ENCODE measurements around the gene TCEA3.

TCEA3 gene

GRCh38 chr1:23417570-23417969 lies 7.0 kb downstream of the TCEA3 start:
- DNase-seq (ENCODE audit: insufficient read length) (no peak), FAIRE-seq (no peak)
- no peak for TF ChIP-seq POLR2A (IDR thresholded peaks at IDR 0.05; ENCODE audit: low read depth, low read length)
- TF ChIP-seq TAF1 (IDR thresholded peaks at IDR 0.05; ENCODE audit: borderline replicate concordance, low read depth, low read length), result no peak
- no peak for TF ChIP-seq POLR2AphosphoS5 (IDR thresholded peaks at IDR 0.05; ENCODE audit: low read depth, low read length)

GRCh38 chr1:23416964-23417363 lies 7.6 kb downstream of the TCEA3 start:
- TF ChIP-seq TAF1 (IDR thresholded peaks at IDR 0.05; ENCODE audit: borderline replicate concordance, low read depth, low read length) (no peak), POLR2AphosphoS5 (IDR thresholded peaks at IDR 0.05; ENCODE audit: low read depth, low read length) (no peak), POLR2A (IDR thresholded peaks at IDR 0.05; ENCODE audit: low read depth, low read length) (no peak)
- DNase-seq (ENCODE audit: insufficient read length) (no peak), FAIRE-seq (no peak)

GRCh38 chr1:23408797-23409290 lies 15.7 kb downstream of the TCEA3 start:
- TF ChIP-seq TAF1 (IDR thresholded peaks at IDR 0.05; ENCODE audit: borderline replicate concordance, low read depth, low read length) (no peak), POLR2A (IDR thresholded peaks at IDR 0.05; ENCODE audit: low read depth, low read length) (no peak), POLR2AphosphoS5 (IDR thresholded peaks at IDR 0.05; ENCODE audit: low read depth, low read length) (no peak)
- FAIRE-seq (no peak), DNase-seq (ENCODE audit: insufficient read length) (no peak)

GRCh38 chr1:23407016-23407630 lies 17.4 kb downstream of the TCEA3 start:
- TF ChIP-seq POLR2A (IDR thresholded peaks at IDR 0.05; ENCODE audit: low read depth, low read length) (no peak), POLR2AphosphoS5 (IDR thresholded peaks at IDR 0.05; ENCODE audit: low read depth, low read length) (no peak), TAF1 (IDR thresholded peaks at IDR 0.05; ENCODE audit: borderline replicate concordance, low read depth, low read length) (no peak)

GRCh38 chr1:23405946-23406345 lies 18.6 kb downstream of the TCEA3 start:
- no peak for FAIRE-seq
- no peak for DNase-seq (ENCODE audit: insufficient read length)
- TF ChIP-seq POLR2AphosphoS5 (IDR thresholded peaks at IDR 0.05; ENCODE audit: low read depth, low read length) (no peak), TAF1 (IDR thresholded peaks at IDR 0.05; ENCODE audit: borderline replicate concordance, low read depth, low read length) (no peak), POLR2A (IDR thresholded peaks at IDR 0.05; ENCODE audit: low read depth, low read length) (no peak)

More at GRCh38 chr1:23407016-23407630, 17.4 kb downstream of the TCEA3 start:
- FAIRE-seq (no peak), DNase-seq (ENCODE audit: insufficient read length) (no peak)

- no peak for TF ChIP-seq POLR2AphosphoS5 (IDR thresholded peaks at IDR 0.05; ENCODE audit: low read depth, low read length)
- TF ChIP-seq POLR2A (IDR thresholded peaks at IDR 0.05; ENCODE audit: low read depth, low read length), result no peak
- no peak for TF ChIP-seq TAF1 (IDR thresholded peaks at IDR 0.05; ENCODE audit: borderline replicate concordance, low read depth, low read length)
- DNase-seq (ENCODE audit: insufficient read length) (peak; percentile 68), FAIRE-seq (peak; percentile 97)
Observed at GRCh38 chr1:23403735-23404486, 20.6 kb downstream of the TCEA3 start.

GRCh38 chr1:23403355-23403734 lies 21.2 kb downstream of the TCEA3 start:
- no peak for TF ChIP-seq TAF1 (IDR thresholded peaks at IDR 0.05; ENCODE audit: borderline replicate concordance, low read depth, low read length)
- no peak for TF ChIP-seq POLR2AphosphoS5 (IDR thresholded peaks at IDR 0.05; ENCODE audit: low read depth, low read length)
- TF ChIP-seq POLR2A (IDR thresholded peaks at IDR 0.05; ENCODE audit: low read depth, low read length), result no peak
- FAIRE-seq (no peak), DNase-seq (ENCODE audit: insufficient read length) (no peak)

- no peak for DNase-seq (ENCODE audit: insufficient read length)
- TF ChIP-seq TAF1 (IDR thresholded peaks at IDR 0.05; ENCODE audit: borderline replicate concordance, low read depth, low read length), result no peak
- TF ChIP-seq POLR2A (IDR thresholded peaks at IDR 0.05; ENCODE audit: low read depth, low read length), result no peak
- TF ChIP-seq POLR2AphosphoS5 (IDR thresholded peaks at IDR 0.05; ENCODE audit: low read depth, low read length), result no peak
- no peak for FAIRE-seq
Observed at GRCh38 chr1:23403038-23403336, 21.6 kb downstream of the TCEA3 start.

GRCh38 chr1:23402286-23403037 lies 22.1 kb downstream of the TCEA3 start:
- FAIRE-seq (no peak), DNase-seq (ENCODE audit: insufficient read length) (no peak)
- TF ChIP-seq TAF1 (IDR thresholded peaks at IDR 0.05; ENCODE audit: borderline replicate concordance, low read depth, low read length), result no peak

- TF ChIP-seq POLR2AphosphoS5 (IDR thresholded peaks at IDR 0.05; ENCODE audit: low read depth, low read length) (no peak), TAF1 (IDR thresholded peaks at IDR 0.05; ENCODE audit: borderline replicate concordance, low read depth, low read length) (no peak), POLR2A (IDR thresholded peaks at IDR 0.05; ENCODE audit: low read depth, low read length) (no peak)
- FAIRE-seq (no peak), DNase-seq (ENCODE audit: insufficient read length) (no peak)
Observed at GRCh38 chr1:23401313-23401712, 23.2 kb downstream of the TCEA3 start.

GRCh38 chr1:23400324-23401114 lies 24.0 kb downstream of the TCEA3 start:
- FAIRE-seq, result no peak
- no peak for TF ChIP-seq POLR2AphosphoS5 (IDR thresholded peaks at IDR 0.05; ENCODE audit: low read depth, low read length)
- no peak for DNase-seq (ENCODE audit: insufficient read length)
